HepG2 (cell line): Measurements from ENCODE around the gene IL11RA. TPM values are rescaled to one million over a fixed set of nuclear protein-coding genes. Genes with fewer than 3 reads are reported as not detected.

Experiments
- CAMTA2 ChIP-seq: sonication (generic); formaldehyde crosslinking; IDR thresholded peaks from 2 replicates; pipeline ENCODE4 v1.4.0; 2020; ENCODE audit warnings: mild to moderate bottlenecking, missing genetic modification reagents, borderline replicate concordance
- CREM ChIP-seq, 2 experiments: sonication (generic) in 1 of 2; formaldehyde crosslinking in 1 of 2; IDR thresholded peaks; 2 replicates each; pipeline versions ENCODE4 v1.4.0 to v1.6.1; 2016 to 2020; ENCODE audit warnings: antibody characterized with exemption in 1 of 2, mild to moderate bottlenecking in 1 of 2, missing genetic modification reagents in 1 of 2
- HCFC1 ChIP-seq: fragments of 150-350 bp; IDR thresholded peaks from 2 replicates; pipeline ENCODE4 v1.6.1; 2014; ENCODE audit warnings: low read depth, low read length
- KLF13 ChIP-seq: sonication (generic); formaldehyde crosslinking; IDR thresholded peaks from 2 replicates; pipeline ENCODE4 v1.4.0; 2020; ENCODE audit warnings: mild to moderate bottlenecking, missing genetic modification reagents
- MEIS2 ChIP-seq: sonication (generic); formaldehyde crosslinking; IDR thresholded peaks from 2 replicates; pipeline ENCODE4 v1.9.0; 2021; ENCODE audit warnings: mild to moderate bottlenecking, missing genetic modification reagents
- PAXIP1 ChIP-seq: sonication (generic); formaldehyde crosslinking; conservative IDR thresholded peaks from 2 replicates; pipeline ENCODE4 v1.4.0; 2020; ENCODE audit warnings: mild to moderate bottlenecking, missing genetic modification reagents, moderate library complexity
- RERE ChIP-seq: IDR thresholded peaks from 2 replicates; pipeline ENCODE4 v1.6.1; 2016; ENCODE audit warnings: low read depth, missing genetic modification reagents, missing compliant biosample characterization
- RFXAP ChIP-seq: sonication (generic); formaldehyde crosslinking; IDR thresholded peaks from 2 replicates; pipeline ENCODE4 v1.4.0; 2020; ENCODE audit warnings: missing genetic modification reagents, borderline replicate concordance
- SETDB1 ChIP-seq: sonication (generic); formaldehyde crosslinking; IDR thresholded peaks from 2 replicates; pipeline ENCODE4 v1.5.1; 2020; ENCODE audit warnings: missing genetic modification reagents, mild to moderate bottlenecking, borderline replicate concordance
- SRSF9 ChIP-seq: fragments of 200-400 bp; formaldehyde crosslinking; IDR thresholded peaks from 2 replicates; pipeline ENCODE4 v1.6.1; 2018; ENCODE audit warnings: borderline replicate concordance, mild to moderate bottlenecking, low read depth, low read length; ENCODE audit not compliant: insufficient read depth, poor library complexity, severe bottlenecking
- TOE1 ChIP-seq: sonication (generic); formaldehyde crosslinking; IDR thresholded peaks from 2 replicates; pipeline ENCODE4 v1.4.0; 2020; ENCODE audit warnings: mild to moderate bottlenecking, missing genetic modification reagents
- ZBTB43 ChIP-seq: sonication (generic); formaldehyde crosslinking; conservative IDR thresholded peaks from 2 replicates; pipeline ENCODE4 v1.4.0; 2020; ENCODE audit warnings: missing genetic modification reagents
- ZNF367 ChIP-seq: sonication (generic); formaldehyde crosslinking; IDR thresholded peaks from 2 replicates; pipeline ENCODE4 v1.4.0; 2020; ENCODE audit warnings: missing genetic modification reagents, borderline replicate concordance
- ZNF546 ChIP-seq: sonication (generic); formaldehyde crosslinking; conservative IDR thresholded peaks from 2 replicates; pipeline ENCODE4 v1.8.1; 2023; ENCODE audit warnings: mild to moderate bottlenecking, missing genetic modification reagents
- ZNF557 ChIP-seq: sonication (generic); formaldehyde crosslinking; IDR thresholded peaks from 2 replicates; pipeline ENCODE4 v1.4.0; 2020; ENCODE audit warnings: missing genetic modification reagents
- polyA plus RNA-seq, 8 experiments: library from polyadenylated mRNA; depleted of rRNA in 3 of 8; stranded (reverse) in 7 of 8; unstranded in 1 of 8; fragments of >200 nt; fragmentation: Illumina TruSeq in 4 of 8; extraction: Trizol in 4 of 8; gene quantifications; 2 replicates each; pipeline versions ENCODE4 v1.2.1 to v1.2.3, GENCODE V29; 2011 to 2016; ENCODE audit warnings: low read depth in 4 of 8, missing spikeins in 1 of 8, mixed read lengths in 1 of 8; ENCODE audit not compliant: insufficient read depth in 1 of 8
- total RNA-seq, 5 experiments: library from RNA; depleted of rRNA; stranded (reverse); fragments of >200 nt; fragmentation: Illumina TruSeq; extraction: Trizol; gene quantifications; 2 replicates each; pipeline ENCODE4 v1.2.3, GENCODE V29; 2016; ENCODE audit warnings: low read depth in 1 of 5
- TF ChIP-seq, protein P1 (sequence below): sonication (generic); formaldehyde crosslinking; IDR thresholded peaks from 2 replicates; pipeline ENCODE4 v1.5.0; 2020; ENCODE audit warnings: missing genetic modification reagents, mild to moderate bottlenecking, borderline replicate concordance

The IL11RA gene
- total and polyA plus RNA-seq, 2 of the 13 experiments (the other 11 are each of a cell fraction or from before 2014, with no cell fraction given), result 2.0 to 4.2 TPM

- peak; percentile 49; the same call in 1 of the 2 replicates for TF ChIP-seq MEIS2
- no peak for TF ChIP-seq PAXIP1 (CRISPR knock-in tag)
- no peak; the same call in 1 of the 2 replicates for TF ChIP-seq HCFC1
- 0 out of 2 replicates have a peak, but pooled peaks have one; percentile 61 for TF ChIP-seq CAMTA2 (CRISPR knock-in tag)
- 0 out of 2 replicates have a peak, but pooled peaks have one; percentile 24 for TF ChIP-seq ZBTB43 (CRISPR knock-in tag)
- peak; percentile 40; the same call in 1 of the 2 replicates for TF ChIP-seq RFXAP (CRISPR knock-in tag)
- TF ChIP-seq, protein P1, sequence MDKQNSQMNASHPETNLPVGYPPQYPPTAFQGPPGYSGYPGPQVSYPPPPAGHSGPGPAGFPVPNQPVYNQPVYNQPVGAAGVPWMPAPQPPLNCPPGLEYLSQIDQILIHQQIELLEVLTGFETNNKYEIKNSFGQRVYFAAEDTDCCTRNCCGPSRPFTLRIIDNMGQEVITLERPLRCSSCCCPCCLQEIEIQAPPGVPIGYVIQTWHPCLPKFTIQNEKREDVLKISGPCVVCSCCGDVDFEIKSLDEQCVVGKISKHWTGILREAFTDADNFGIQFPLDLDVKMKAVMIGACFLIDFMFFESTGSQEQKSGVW (CRISPR knock-in tag), result no peak
- 0 out of 2 replicates have a peak, but pooled peaks have one; percentile 55 for TF ChIP-seq ZNF546
- TF ChIP-seq CREM (IDR thresholded peaks at IDR 0.05), result peak; percentile 94
- no peak for TF ChIP-seq CREM (CRISPR knock-in tag; IDR thresholded peaks at IDR 0.05)
- TF ChIP-seq RERE (CRISPR knock-in tag), result no peak
- no peak for TF ChIP-seq TOE1 (CRISPR knock-in tag)
- no peak for TF ChIP-seq ZNF367 (CRISPR knock-in tag)
- TF ChIP-seq SETDB1 (CRISPR knock-in tag), result no peak
- no peak for TF ChIP-seq ZNF557
- no peak for TF ChIP-seq SRSF9
- TF ChIP-seq KLF13 (CRISPR knock-in tag), result no peak
Measured at GRCh38 chr9:34620061-34620994, 31.7 kb upstream of the IL11RA start, which contains the start of gene DCTN3 (continued).
